GM19372 (cell line): ENCODE results near the gene SPATA31A3.
"Not testable (repeated sequence)": the region's sequence is repeated elsewhere in the genome, so short reads cannot be mapped to it uniquely, and the experiment has no call there.

Experiments
- ATAC-seq: cut with Tn5 transposase; IDR thresholded peaks from one replicate; pipeline ENCODE4 v1.9.1; 2021; ENCODE audit warnings: mild to moderate bottlenecking, low read depth, moderate library complexity; ENCODE audit not compliant: unreplicated experiment

The SPATA31A3 gene

GRCh38 chr9:66992450-66992849, at the start of gene SPATA31A3:
Gene SPATA31A3 (minus strand): TSS chr9:66992550. CDS start chr9:66992521, 29 bp downstream.
- not testable (repeated sequence) for ATAC-seq

GRCh38 chr9:66952576-66952975, 39.8 kb downstream of the SPATA31A3 start:
- not testable (repeated sequence) for ATAC-seq

- ATAC-seq: not testable (repeated sequence)
These were observed 49.8 kb downstream of the SPATA31A3 start for GRCh38 chr9:66942400-66943155.

- not testable (repeated sequence) for ATAC-seq
These were observed 52.2 kb downstream of the SPATA31A3 start for GRCh38 chr9:66939878-66940830.

- not testable (repeated sequence) for ATAC-seq
These were observed 54.0 kb downstream of the SPATA31A3 start for GRCh38 chr9:66938322-66938721.

GRCh38 chr9:66937662-66938061, 54.7 kb downstream of the SPATA31A3 start:
- not testable (repeated sequence) for ATAC-seq
